Gastrocnemius medialis (tissue), 4 donors: ENCODE data around the gene ANO3. TPM values are rescaled to one million over a fixed set of nuclear protein-coding genes. Genes with fewer than 3 reads are reported as not detected.

Experiments
- ATAC-seq, 2 donors: fragments of 150-250 bp; one replicate each; pipeline ENCODE4 v1.9.1; 2016
- DNase-seq, 2 donors: peaks; one replicate each; pipeline ENCODE4 v3.0.0-alpha.2; 2019
- H3K27ac ChIP-seq, 4 donors: fragments of 200-600 bp; sonication (generic); 1 replicate in 1 of 4; 2 replicates in 3 of 4; pipeline ENCODE4 v1.5.1; 2016 to 2018; ENCODE audit warnings: mild to moderate bottlenecking in 2 of 4, moderate library complexity in 1 of 4
- H3K27me3 ChIP-seq, 3 donors: fragments of 200-600 bp; sonication (generic) in 2 of 3; 1 replicate in 1 of 3; 2 replicates in 2 of 3; pipeline versions ENCODE4 v1.5.1 to v1.6.0; 2016 to 2019; ENCODE audit warnings: mild to moderate bottlenecking in 1 of 3, moderate library complexity in 1 of 3
- H3K36me3 ChIP-seq, 2 donors: fragments of 200-600 bp; sonication (generic) in 1 of 2; one replicate each; pipeline ENCODE4 v1.5.1; 2017 to 2018
- H3K4me1 ChIP-seq, 2 donors: fragments of 200-600 bp; sonication (generic) in 1 of 2; one replicate each; pipeline ENCODE4 v1.5.1; 2016 to 2017; ENCODE audit warnings: mild to moderate bottlenecking in 2 of 2
- H3K4me3 ChIP-seq, 4 donors: fragments of 200-600 bp; sonication (generic) in 3 of 4; 1 replicate in 1 of 4; 2 replicates in 3 of 4; pipeline ENCODE4 v1.5.1; 2016 to 2019; ENCODE audit warnings: mild to moderate bottlenecking in 2 of 4
- H3K9me3 ChIP-seq, 3 donors: fragments of 200-600 bp; sonication (generic) in 2 of 3; 1 replicate in 1 of 3; 2 replicates in 2 of 3; pipeline ENCODE4 v1.5.1; 2016 to 2019
- POLR2A ChIP-seq, 2 donors: fragments of 450-650 bp; IDR thresholded peaks; one replicate each; pipeline ENCODE4 v1.6.1; 2017; ENCODE audit warnings: antibody characterized with exemption in 2 of 2, mild to moderate bottlenecking in 2 of 2, moderate library complexity in 2 of 2
- in situ Hi-C, 4 donors: fragments of 200-750 bp; cut with MboI; loops; one replicate each; pipeline versions ENCODE4 v1.15.0 to v1.8.0; 2017; ENCODE audit warnings: low sequenced_read_pairs in 4 of 4
- intact Hi-C: fragments of 100-400 bp; cut with DNase I; formaldehyde crosslinking; loops from one replicate; pipeline ENCODE4 v1.15.1; 2023; ENCODE audit warnings: low total_unique reads
- total RNA-seq, 4 donors: library from RNA; depleted of rRNA; stranded (reverse); fragments of >200 nt; gene quantifications; one replicate each; pipeline versions ENCODE4 v1.1.0 to v1.2.3, GENCODE V29; 2016
- TF ChIP-seq, protein P1 (sequence below), 5 experiments: fragments of 450-650 bp in 3 of 5; fragments of 200-600 bp in 2 of 5; sonication (generic) in 2 of 5; IDR thresholded peaks in 4 of 5; conservative IDR thresholded peaks in 1 of 5; 1 replicate in 4 of 5; 2 replicates in 1 of 5; pipeline ENCODE4 v1.5.1; 2016 to 2019; ENCODE audit warnings: antibody characterized with exemption in 5 of 5, mild to moderate bottlenecking in 3 of 5, moderate library complexity in 3 of 5

Gene ANO3
- total RNA-seq, 4 donors from 2014 or later: 0.05 TPM; not detected in 3

GRCh38 chr11:26321516-26321915 is 10.4 kb upstream of the ANO3 start:
- H3K27ac ChIP-seq: no peak overlapping the region
- in situ Hi-C loops: no loop called here
- DNase-seq: no peak
- H3K4me1 ChIP-seq: no peaks in the 10 kb centered on the region
- H3K9me3 ChIP-seq: no peaks in the 10 kb centered on the region
- H3K36me3 ChIP-seq: no peaks in the 10 kb centered on the region
- intact Hi-C loops: no loop called here
- TF ChIP-seq, protein P1, sequence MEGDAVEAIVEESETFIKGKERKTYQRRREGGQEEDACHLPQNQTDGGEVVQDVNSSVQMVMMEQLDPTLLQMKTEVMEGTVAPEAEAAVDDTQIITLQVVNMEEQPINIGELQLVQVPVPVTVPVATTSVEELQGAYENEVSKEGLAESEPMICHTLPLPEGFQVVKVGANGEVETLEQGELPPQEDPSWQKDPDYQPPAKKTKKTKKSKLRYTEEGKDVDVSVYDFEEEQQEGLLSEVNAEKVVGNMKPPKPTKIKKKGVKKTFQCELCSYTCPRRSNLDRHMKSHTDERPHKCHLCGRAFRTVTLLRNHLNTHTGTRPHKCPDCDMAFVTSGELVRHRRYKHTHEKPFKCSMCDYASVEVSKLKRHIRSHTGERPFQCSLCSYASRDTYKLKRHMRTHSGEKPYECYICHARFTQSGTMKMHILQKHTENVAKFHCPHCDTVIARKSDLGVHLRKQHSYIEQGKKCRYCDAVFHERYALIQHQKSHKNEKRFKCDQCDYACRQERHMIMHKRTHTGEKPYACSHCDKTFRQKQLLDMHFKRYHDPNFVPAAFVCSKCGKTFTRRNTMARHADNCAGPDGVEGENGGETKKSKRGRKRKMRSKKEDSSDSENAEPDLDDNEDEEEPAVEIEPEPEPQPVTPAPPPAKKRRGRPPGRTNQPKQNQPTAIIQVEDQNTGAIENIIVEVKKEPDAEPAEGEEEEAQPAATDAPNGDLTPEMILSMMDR (IDR thresholded peaks at IDR 0.05 in 4 of 5, conservative IDR thresholded peaks at IDR 0.05 in 1 of 5): no peak
- no peak for TF ChIP-seq POLR2A (IDR thresholded peaks at IDR 0.05)
- H3K4me3 ChIP-seq: no peak overlapping the region
- no peaks in the 10 kb centered on the region for H3K27me3 ChIP-seq
- ATAC-seq: no peak

DNA sequence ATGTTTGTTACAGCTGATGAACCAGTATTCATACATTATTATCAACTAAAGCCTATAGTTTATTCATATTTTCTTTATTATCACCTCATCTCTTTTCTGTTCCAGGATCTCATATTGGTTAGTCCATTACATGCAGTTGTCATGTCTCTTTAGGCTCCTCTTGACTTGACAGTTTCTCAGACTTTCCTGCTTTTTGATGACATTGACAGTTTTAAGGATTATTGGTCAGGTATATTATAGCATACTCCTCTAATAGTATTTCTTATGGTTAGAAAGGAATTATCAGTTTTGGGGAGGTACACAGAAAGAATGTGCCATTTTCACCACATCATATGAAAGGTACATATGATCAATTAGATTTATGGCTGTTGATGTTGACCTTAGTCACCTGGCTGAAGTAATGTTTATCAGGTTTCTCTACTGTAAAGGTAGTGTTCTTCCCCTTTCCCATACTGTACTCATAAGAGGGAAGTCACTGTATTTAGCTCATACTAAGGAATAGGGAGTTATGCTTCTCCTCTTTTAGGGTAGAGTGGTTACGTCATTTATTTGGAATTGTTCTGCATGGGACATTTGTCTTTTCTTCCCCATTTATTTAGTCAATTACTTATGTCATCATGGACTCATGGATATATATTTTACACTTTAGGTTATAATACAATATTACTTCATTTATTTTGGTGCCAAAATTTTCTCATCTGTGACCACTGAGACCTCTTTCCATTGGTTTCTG is 9.4 kb upstream of the ANO3 start:
- TF ChIP-seq POLR2A (IDR thresholded peaks at IDR 0.05): no peak
- TF ChIP-seq, protein P1 (IDR thresholded peaks at IDR 0.05 in 4 of 5, conservative IDR thresholded peaks at IDR 0.05 in 1 of 5): no peak
- intact Hi-C loops: no loop called here
- Histone ChIP-seq H3K9me3 (no peaks in the 10 kb centered on the region), H3K27me3 (no peaks in the 10 kb centered on the region), H3K36me3 (no peaks in the 10 kb centered on the region), H3K4me3 (no peak overlapping the region), H3K27ac (no peak overlapping the region), H3K4me1 (no peaks in the 10 kb centered on the region)
- in situ Hi-C loops: no loop called here
- DNase-seq (no peak), ATAC-seq (no peak)

DNA sequence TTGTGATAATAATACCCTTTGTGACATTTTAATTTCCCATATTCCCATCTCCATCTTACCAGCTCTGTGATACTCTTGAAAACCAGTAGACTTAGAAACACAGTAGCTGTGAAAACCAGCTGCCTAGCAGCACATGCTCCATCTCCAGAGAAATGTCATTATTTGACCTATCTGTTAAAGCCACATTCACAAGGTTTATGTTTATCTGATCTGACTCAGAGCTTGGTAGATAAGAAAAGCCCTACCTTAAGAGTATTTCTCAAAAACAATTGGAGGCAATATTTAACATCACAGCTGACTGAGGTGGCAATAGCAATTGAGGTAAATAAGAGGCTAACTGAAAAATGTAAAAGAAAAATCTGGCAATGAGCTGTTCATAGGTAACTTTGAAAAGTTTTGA is 8.1 kb upstream of the ANO3 start:
- in situ Hi-C loops: no loop called here

GRCh38 chr11:26324270-26324669 is 7.7 kb upstream of the ANO3 start:
- ATAC-seq (no peak), DNase-seq (no peak)
- Histone ChIP-seq H3K27me3 (no peaks in the 10 kb centered on the region), H3K4me3 (no peak overlapping the region), H3K36me3 (no peaks in the 10 kb centered on the region), H3K9me3 (no peaks in the 10 kb centered on the region), H3K4me1 (no peaks in the 10 kb centered on the region), H3K27ac (no peak overlapping the region)
- in situ Hi-C loops: no loop called here
- intact Hi-C loops: no loop called here
- TF ChIP-seq POLR2A (IDR thresholded peaks at IDR 0.05): no peak
- TF ChIP-seq, protein P1 (IDR thresholded peaks at IDR 0.05 in 4 of 5, conservative IDR thresholded peaks at IDR 0.05 in 1 of 5): no peak

More for the DNA sequence above, 8.1 kb upstream of the ANO3 start:
- no peaks in the 10 kb centered on the region for H3K36me3 ChIP-seq
- TF ChIP-seq POLR2A (IDR thresholded peaks at IDR 0.05): no peak
- TF ChIP-seq, protein P1 (IDR thresholded peaks at IDR 0.05 in 4 of 5, conservative IDR thresholded peaks at IDR 0.05 in 1 of 5): no peak
- H3K4me3 ChIP-seq: no peak overlapping the region
- DNase-seq (no peak), ATAC-seq (no peak)
- H3K27ac ChIP-seq: no peak overlapping the region
- no peaks in the 10 kb centered on the region for H3K4me1 ChIP-seq
- H3K27me3 ChIP-seq: no peaks in the 10 kb centered on the region
- H3K9me3 ChIP-seq: no peaks in the 10 kb centered on the region
- intact Hi-C loops: no loop called here
